ENCODE results near the gene ATM.

GRCh38 chr11:108206171-108206570 lies 16.7 kb upstream of the ATM start:
- TF ChIP-seq ZNF8 (CRISPR knock-in tag; IDR thresholded peaks at IDR 0.05), result no peak
- no peak for TF ChIP-seq PATZ1 (CRISPR knock-in tag; IDR thresholded peaks at IDR 0.05; ENCODE audit: borderline replicate concordance)
- TF ChIP-seq POU6F1 (CRISPR knock-in tag; IDR thresholded peaks at IDR 0.05; ENCODE audit: borderline replicate concordance, low read depth), result no peak
- no peak for TF ChIP-seq ARNTL (CRISPR knock-in tag; IDR thresholded peaks at IDR 0.05; ENCODE audit: borderline replicate concordance, low read depth)
- no peak for TF ChIP-seq CSRNP3 (CRISPR knock-in tag; IDR thresholded peaks at IDR 0.05)
- no peak for TF ChIP-seq BACH2 (CRISPR knock-in tag; IDR thresholded peaks at IDR 0.05; ENCODE audit: borderline replicate concordance)
- TF ChIP-seq ESRRG (CRISPR knock-in tag; IDR thresholded peaks at IDR 0.05), result no peak
- TF ChIP-seq OSR1 (CRISPR knock-in tag; IDR thresholded peaks at IDR 0.05), result no peak
- TF ChIP-seq CSDC2 (CRISPR knock-in tag; IDR thresholded peaks at IDR 0.05), result no peak
- TF ChIP-seq ZNF565 (CRISPR knock-in tag; conservative IDR thresholded peaks at IDR 0.05; ENCODE audit: low read depth), result no peak
- no peak for TF ChIP-seq PPARA (CRISPR knock-in tag; IDR thresholded peaks at IDR 0.05; ENCODE audit: borderline replicate concordance)
- TF ChIP-seq RARB (CRISPR knock-in tag; IDR thresholded peaks at IDR 0.05), result no peak
- no peak for TF ChIP-seq ZFP3 (CRISPR knock-in tag; IDR thresholded peaks at IDR 0.05)
- no peak for TF ChIP-seq TOX (CRISPR knock-in tag; IDR thresholded peaks at IDR 0.05; ENCODE audit: borderline replicate concordance)

Data from SK-N-SH treated with all-trans-retinoic acid at 6 μM for 48 hours (cell line).